GM12891 (cell line): ENCODE measurements around the gene HPD.

ENCODE experiments used
- PAX5 ChIP-seq: IDR thresholded peaks from 2 replicates; pipeline ENCODE4 v1.6.1; 2011; ENCODE audit warnings: low read length, moderate library complexity, mild to moderate bottlenecking; ENCODE audit not compliant: insufficient read depth, severe bottlenecking
- POLR2A ChIP-seq: IDR thresholded peaks from 2 replicates; pipeline ENCODE4 v1.6.1; 2011; ENCODE audit warnings: low read depth, low read length, control low read depth
- POLR2AphosphoS5 ChIP-seq: IDR thresholded peaks from 2 replicates; pipeline ENCODE4 v1.6.1; 2011; ENCODE audit warnings: low read depth, low read length, control low read depth
- POU2F2 ChIP-seq: IDR thresholded peaks from 2 replicates; pipeline ENCODE4 v1.6.1; 2011; ENCODE audit warnings: low read depth, mild to moderate bottlenecking, control low read depth, low read length, moderate library complexity
- SPI1 ChIP-seq: IDR thresholded peaks from 2 replicates; pipeline ENCODE4 v1.6.1; 2011; ENCODE audit warnings: low read depth, low read length, control low read depth
- TAF1 ChIP-seq: IDR thresholded peaks from 2 replicates; pipeline ENCODE4 v1.6.1; 2011; ENCODE audit warnings: low read depth, low read length, control low read depth

- TF ChIP-seq POLR2A = no peak
- no peak for TF ChIP-seq POLR2AphosphoS5
- no peak for TF ChIP-seq SPI1
- TF ChIP-seq TAF1 = no peak
- no peak for TF ChIP-seq POU2F2
- no peak for TF ChIP-seq PAX5
These were observed 36.0 kb upstream of the HPD start for GRCh38 chr12:121894633-121895032.
